Cortex of kidney (tissue), 1 donor: ENCODE results near the gene RHCG.

ENCODE experiments used
- DNase-seq: peaks from one replicate; lab custom pipeline; 2025; lab: John Stamatoyannopoulos, UW

The RHCG gene

GRCh38 chr15:89444241-89445225, 51.9 kb downstream of the RHCG start:
- no peak for DNase-seq

- DNase-seq, result no peak
These were observed 52.8 kb downstream of the RHCG start for GRCh38 chr15:89443581-89443980.

- no peak for DNase-seq
These were observed 53.6 kb downstream of the RHCG start for GRCh38 chr15:89442671-89443307.

GRCh38 chr15:89442155-89442554, 54.2 kb downstream of the RHCG start:
- no peak for DNase-seq

- DNase-seq, result no peak
These were observed 55.0 kb downstream of the RHCG start for GRCh38 chr15:89441295-89441812.

GRCh38 chr15:89439764-89440163, 56.6 kb downstream of the RHCG start:
- DNase-seq, result no peak

GRCh38 chr15:89436560-89437311, 59.6 kb downstream of the RHCG start:
- no peak for DNase-seq

- DNase-seq, result no peak
These were observed 61.0 kb downstream of the RHCG start for GRCh38 chr15:89435362-89435761.

GRCh38 chr15:89433686-89434085, 62.7 kb downstream of the RHCG start:
- no peak for DNase-seq

GRCh38 chr15:89430530-89431341, 65.6 kb downstream of the RHCG start:
- no peak for DNase-seq

GRCh38 chr15:89429986-89430385, 66.4 kb downstream of the RHCG start:
- DNase-seq, result no peak

GRCh38 chr15:89429023-89429422, 67.4 kb downstream of the RHCG start:
- no peak for DNase-seq

- no peak for DNase-seq
These were observed 68.1 kb downstream of the RHCG start for GRCh38 chr15:89428246-89428645.

GRCh38 chr15:89426500-89426899, 69.9 kb downstream of the RHCG start:
- DNase-seq, result no peak

GRCh38 chr15:89423981-89424380, 72.4 kb downstream of the RHCG start:
- no peak for DNase-seq
